ENCODE measurements around the gene OR2B6. TPM values are rescaled to one million over a fixed set of nuclear protein-coding genes. Genes with fewer than 3 reads are reported as not detected.

OR2B6 gene
- total RNA-seq, 1 donor from 2014 or later: not detected

GRCh38 chr6:28005975-28006374, 48.9 kb downstream of the OR2B6 start:
- H2AFZ ChIP-seq (ENCODE audit: low read depth, low read length): no peak overlapping the region
- no peak for TF ChIP-seq CTCF (IDR thresholded peaks at IDR 0.05; ENCODE audit: insufficient read depth, low read depth, low read length)
- TF ChIP-seq EZH2 (IDR thresholded peaks at IDR 0.05; ENCODE audit: insufficient read depth, low read length): no peak
- Mint-ChIP-seq H3K4me1 (ENCODE audit: low read depth, unreplicated experiment) (peaks cover 2% of the 10 kb centered on the region), H3K9me3 (ENCODE audit: unreplicated experiment) (no peaks in the 10 kb centered on the region), H3K27ac (ENCODE audit: unreplicated experiment) (no peak overlapping the region), H3K36me3 (ENCODE audit: low read depth, unreplicated experiment) (no peaks in the 10 kb centered on the region), H3K27me3 (ENCODE audit: low read depth, unreplicated experiment) (no peaks in the 10 kb centered on the region), H3K4me3 (ENCODE audit: unreplicated experiment) (no peak overlapping the region)
- H3K4me2 ChIP-seq (ENCODE audit: low read length): no peak overlapping the region
- no peaks in the 10 kb centered on the region for H3K4me1 ChIP-seq (ENCODE audit: insufficient read depth, low read length)
- no peaks in the 10 kb centered on the region for H3K36me3 ChIP-seq (ENCODE audit: insufficient read depth, low read length)
- FAIRE-seq (no peak), DNase-seq (ENCODE audit: low read depth) (no peak)
- H3K9ac ChIP-seq (ENCODE audit: low read length): no peak overlapping the region
- H3K79me2 ChIP-seq (ENCODE audit: insufficient read depth, low read length): no peaks in the 10 kb centered on the region
- H3K27ac ChIP-seq (ENCODE audit: low read depth, low read length): no peak overlapping the region
- no peaks in the 10 kb centered on the region for H4K20me1 ChIP-seq (ENCODE audit: insufficient read depth, low read length)
- H3K9me3 ChIP-seq (ENCODE audit: insufficient read depth, low read depth, low read length): no peaks in the 10 kb centered on the region
- no peak overlapping the region for H3K4me3 ChIP-seq (ENCODE audit: insufficient read depth, low read depth, low read length)
- H3K27me3 ChIP-seq (ENCODE audit: insufficient read depth, low read length): no peaks in the 10 kb centered on the region

Other genes starting within 250 kb of the OR2B6 start
- gene OR2B2, start 44.8 kb upstream of the OR2B6 start, total RNA-seq: not detected in 2 replicates
- gene ZNF165, start 123.3 kb downstream of the OR2B6 start, total RNA-seq: 0.48 and 0.75 TPM in 2 replicates
- 1.9 and 2.5 TPM in 2 replicates for gene ZSCAN16, start 167.4 kb downstream of the OR2B6 start, total RNA-seq
- gene ZKSCAN8, start 184.6 kb downstream of the OR2B6 start, total RNA-seq: 21.8 and 25.1 TPM in 2 replicates